SK-N-SH (cell line): ENCODE measurements around the gene TNFSF18. TPM values are rescaled to one million over a fixed set of nuclear protein-coding genes. Genes with fewer than 3 reads are reported as not detected.

Experiments
- CTCF ChIA-PET: fragments of 300-600, 350-600 bp; formaldehyde crosslinking; extraction: SDS; loops from one replicate; lab custom pipeline; 2021; lab: Yijun Ruan, JAX
- POLR2A ChIA-PET: fragments of 350-600 bp; sonication (Branson Sonifier 250); formaldehyde crosslinking; extraction: SDS; loops from one replicate; lab custom pipeline; 2020; ENCODE audit warnings: antibody characterized with exemption, inconsistent platforms; lab: Yijun Ruan, JAX
- DNase-seq: peaks from one replicate; pipeline ENCODE4 v3.0.0; 2012
- H2AFZ ChIP-seq: fragments of 200-600 bp; sonication (generic); 2 replicates; pipeline ENCODE4 v1.8.1; 2016; ENCODE audit warnings: antibody characterized with exemption, mild to moderate bottlenecking, low read depth
- H3F3A ChIP-seq: fragments of 200-600 bp; sonication (generic); replicated peaks from 2 replicates; pipeline ENCODE3; 2016; ENCODE audit warnings: antibody characterized with exemption, mild to moderate bottlenecking; ENCODE audit not compliant: insufficient read depth
- H3K27ac ChIP-seq, 2 experiments: fragments of 200-500 bp in 1 of 2; fragments of 200-600 bp in 1 of 2; sonication (Bioruptor generic) in 1 of 2; sonication (generic), shearing (Covaris generic) in 1 of 2; 2 replicates each; pipeline versions ENCODE4 v1.5.1 to v1.6.1; 2014 to 2016; ENCODE audit warnings: low read depth in 2 of 2, inconsistent platforms in 1 of 2, low read length in 1 of 2, mild to moderate bottlenecking in 1 of 2, mixed read lengths in 1 of 2
- H3K27me3 ChIP-seq: fragments of 200-600 bp; sonication (generic), shearing (Covaris generic); 2 replicates; pipeline ENCODE4 v1.6.1; 2016; ENCODE audit warnings: mixed run types; ENCODE audit not compliant: insufficient read depth
- H3K36me3 ChIP-seq, 2 experiments: fragments of 200-500 bp in 1 of 2; fragments of 200-600 bp in 1 of 2; sonication (Bioruptor generic) in 1 of 2; sonication (generic) in 1 of 2; replicated peaks in 1 of 2; 2 replicates each; pipeline versions ENCODE3 to v1.5.1; 2014 to 2016; ENCODE audit warnings: low read length in 1 of 2, mild to moderate bottlenecking in 1 of 2; ENCODE audit not compliant: insufficient read depth in 2 of 2, control insufficient read depth in 1 of 2
- H3K4me1 ChIP-seq, 2 experiments: fragments of 200-500 bp in 1 of 2; fragments of 200-600 bp in 1 of 2; sonication (Bioruptor generic) in 1 of 2; sonication (generic), shearing (Covaris generic) in 1 of 2; 2 replicates each; pipeline versions ENCODE4 v1.5.1 to v1.6.1; 2014 to 2016; ENCODE audit warnings: low read depth in 1 of 2, low read length in 1 of 2, mixed run types in 1 of 2; ENCODE audit not compliant: insufficient read depth in 2 of 2, control insufficient read depth in 1 of 2
- H3K4me2 ChIP-seq: fragments of 200-600 bp; sonication (generic), shearing (Covaris generic); 2 replicates; pipeline ENCODE4 v1.6.1; 2017; ENCODE audit warnings: mixed run types
- H3K4me3 ChIP-seq, 2 experiments: fragments of 200-500 bp in 1 of 2; fragments of 200-600 bp in 1 of 2; sonication (Bioruptor generic) in 1 of 2; sonication (generic), shearing (Covaris generic) in 1 of 2; 2 replicates each; pipeline versions ENCODE4 v1.5.1 to v1.8.1; 2014 to 2016; ENCODE audit warnings: low read depth in 2 of 2, inconsistent platforms in 1 of 2, low read length in 1 of 2, mild to moderate bottlenecking in 1 of 2, mixed read lengths in 1 of 2, moderate library complexity in 1 of 2
- H3K79me2 ChIP-seq: fragments of 200-600 bp; sonication (generic); 2 replicates; pipeline ENCODE4 v1.8.1; 2017; ENCODE audit warnings: mild to moderate bottlenecking; ENCODE audit not compliant: insufficient read depth
- H3K9ac ChIP-seq: fragments of 200-600 bp; sonication (generic); 2 replicates; pipeline ENCODE4 v1.6.1; 2017; ENCODE audit warnings: mixed run types
- H3K9me2 ChIP-seq: fragments of 200-600 bp; sonication (generic); 2 replicates; pipeline ENCODE4 v1.6.1; 2017; ENCODE audit warnings: mixed run types
- H3K9me3 ChIP-seq: fragments of 200-600 bp; sonication (generic); 2 replicates; pipeline ENCODE4 v1.6.1; 2017; ENCODE audit warnings: mixed run types, mild to moderate bottlenecking, moderate library complexity
- H4K20me1 ChIP-seq: fragments of 200-600 bp; sonication (generic); 2 replicates; pipeline ENCODE4 v1.6.1; 2017; ENCODE audit warnings: mild to moderate bottlenecking, mixed run types; ENCODE audit not compliant: insufficient read depth
- EP300 ChIP-seq, 2 experiments: IDR thresholded peaks; 2 replicates each; pipeline versions ENCODE4 v1.4.0 to v1.6.1; 2012; ENCODE audit warnings: borderline replicate concordance in 1 of 2, low read depth in 1 of 2, low read length in 1 of 2
- FOSL2 ChIP-seq: IDR thresholded peaks from 2 replicates; pipeline ENCODE4 v1.4.0; 2012; ENCODE audit warnings: low read depth, mild to moderate bottlenecking, moderate library complexity, borderline replicate concordance
- JUND ChIP-seq: IDR thresholded peaks from 2 replicates; pipeline ENCODE4 v1.4.0; 2012
- MEF2A ChIP-seq: IDR thresholded peaks from 2 replicates; pipeline ENCODE4 v1.4.0; 2012; ENCODE audit warnings: low read depth, borderline replicate concordance
- NFIC ChIP-seq: IDR thresholded peaks from 2 replicates; pipeline ENCODE4 v1.4.0; 2012; ENCODE audit warnings: borderline replicate concordance
- NRF1 ChIP-seq: IDR thresholded peaks from 2 replicates; pipeline ENCODE4 v1.6.1; 2012; ENCODE audit warnings: low read depth, mild to moderate bottlenecking, low read length
- POLR2AphosphoS5 ChIP-seq: IDR thresholded peaks from 2 replicates; pipeline ENCODE4 v1.6.1; 2012; ENCODE audit warnings: low read depth, low read length
- RFX5 ChIP-seq: IDR thresholded peaks from 2 replicates; pipeline ENCODE4 v1.6.1; 2012; ENCODE audit warnings: mild to moderate bottlenecking, improper control_type of control experiment, low read length
- RXRA ChIP-seq: IDR thresholded peaks from 2 replicates; pipeline ENCODE4 v1.4.0; 2012; ENCODE audit warnings: low read depth, mild to moderate bottlenecking, borderline replicate concordance
- SMC3 ChIP-seq: IDR thresholded peaks from 2 replicates; pipeline ENCODE4 v1.6.1; 2012; ENCODE audit warnings: low read depth, low read length, improper control_type of control experiment
- TCF12 ChIP-seq: IDR thresholded peaks from 2 replicates; pipeline ENCODE4 v1.4.0; 2012
- TEAD4 ChIP-seq: IDR thresholded peaks from 2 replicates; pipeline ENCODE4 v1.4.0; 2012; ENCODE audit warnings: mild to moderate bottlenecking, borderline replicate concordance; ENCODE audit not compliant: insufficient read depth
- YY1 ChIP-seq: IDR thresholded peaks from 2 replicates; pipeline ENCODE4 v1.4.0; 2012; ENCODE audit warnings: low read depth, mild to moderate bottlenecking
- WGBS: methylation state at CpG from one replicate; pipeline ENCODE4 v1.1.6; 2017; ENCODE audit warnings: low lambda C conversion rate; 5-methylcytosine and 5-hydroxymethylcytosine counted together
- polyA plus RNA-seq, 3 experiments: library from polyadenylated mRNA; depleted of rRNA; stranded (reverse); fragments of >200 nt; gene quantifications; 2 replicates each; pipeline ENCODE4 v1.2.3, GENCODE V29; 2012
- TF ChIP-seq, protein P1 (sequence below): IDR thresholded peaks from 2 replicates; pipeline ENCODE4; 2012
- TF ChIP-seq, protein P2 (sequence below): fragments of 150-350 bp; IDR thresholded peaks from 2 replicates; pipeline ENCODE4 v1.6.1; 2016; ENCODE audit warnings: mild to moderate bottlenecking, low read depth, low read length
- TF ChIP-seq, protein P3 (sequence below): IDR thresholded peaks from 2 replicates; pipeline ENCODE4 v1.4.0; 2012; ENCODE audit warnings: low read depth

TNFSF18 gene
- polyA plus RNA-seq, 1 of the 3 experiments (the other 2 are of a cell fraction), result 1.2 TPM

DNA sequence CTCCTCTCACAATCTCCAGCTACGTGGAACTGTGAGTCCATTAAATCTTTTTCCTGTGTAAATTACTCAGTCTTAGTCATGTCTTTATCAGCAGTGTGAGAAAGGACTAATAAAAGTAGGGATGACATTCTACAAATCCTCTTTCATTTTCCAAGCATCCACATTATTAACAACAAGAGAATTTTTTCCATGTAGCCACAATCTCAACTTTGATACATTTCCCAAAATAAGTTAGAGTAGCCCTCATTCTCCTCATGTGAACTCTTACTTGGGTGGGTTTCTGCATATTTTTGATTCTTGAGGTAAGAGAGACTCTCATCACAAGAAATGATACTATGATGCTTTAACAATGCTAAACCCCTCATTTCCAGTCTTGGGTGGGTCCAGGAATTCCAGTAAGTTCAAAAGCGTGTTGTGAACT, 52.8 kb downstream of the TNFSF18 start:
- H3K4me1 ChIP-seq, result no peaks in the 10 kb centered on the region; a peak in 2 of 4 replicates
- H3K4me3 ChIP-seq, result no peak overlapping the region
- 20% methylated on average over 2 of the region's 2 CpGs for WGBS
- H3K27me3 ChIP-seq, result no peaks in the 10 kb centered on the region
- H3K9ac ChIP-seq, result no peak overlapping the region
- no peaks in the 10 kb centered on the region for H3K9me2 ChIP-seq
- POLR2A ChIA-PET, result no interaction called here
- no peaks in the 10 kb centered on the region for H3F3A ChIP-seq
- TF ChIP-seq SMC3 (no peak), YY1 (no peak)
- TF ChIP-seq, protein P1, sequence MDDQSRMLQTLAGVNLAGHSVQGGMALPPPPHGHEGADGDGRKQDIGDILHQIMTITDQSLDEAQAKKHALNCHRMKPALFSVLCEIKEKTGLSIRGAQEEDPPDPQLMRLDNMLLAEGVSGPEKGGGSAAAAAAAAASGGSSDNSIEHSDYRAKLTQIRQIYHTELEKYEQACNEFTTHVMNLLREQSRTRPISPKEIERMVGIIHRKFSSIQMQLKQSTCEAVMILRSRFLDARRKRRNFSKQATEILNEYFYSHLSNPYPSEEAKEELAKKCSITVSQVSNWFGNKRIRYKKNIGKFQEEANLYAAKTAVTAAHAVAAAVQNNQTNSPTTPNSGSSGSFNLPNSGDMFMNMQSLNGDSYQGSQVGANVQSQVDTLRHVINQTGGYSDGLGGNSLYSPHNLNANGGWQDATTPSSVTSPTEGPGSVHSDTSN, result no peak
- TF ChIP-seq, all 33 proteins: peak for 0
- Histone ChIP-seq H3K4me2 (no peak overlapping the region), H4K20me1 (no peaks in the 10 kb centered on the region), H3K27ac (no peak overlapping the region), H3K79me2 (no peaks in the 10 kb centered on the region), H3K36me3 (peaks cover 0 to 4% of the 10 kb centered on the region in 2 experiments), H3K9me3 (peaks cover 11% of the 10 kb centered on the region; the same call in 1 of the 2 replicates), H2AFZ (no peak overlapping the region)
- CTCF ChIA-PET, result no interaction called here
- no peak for DNase-seq

DNA sequence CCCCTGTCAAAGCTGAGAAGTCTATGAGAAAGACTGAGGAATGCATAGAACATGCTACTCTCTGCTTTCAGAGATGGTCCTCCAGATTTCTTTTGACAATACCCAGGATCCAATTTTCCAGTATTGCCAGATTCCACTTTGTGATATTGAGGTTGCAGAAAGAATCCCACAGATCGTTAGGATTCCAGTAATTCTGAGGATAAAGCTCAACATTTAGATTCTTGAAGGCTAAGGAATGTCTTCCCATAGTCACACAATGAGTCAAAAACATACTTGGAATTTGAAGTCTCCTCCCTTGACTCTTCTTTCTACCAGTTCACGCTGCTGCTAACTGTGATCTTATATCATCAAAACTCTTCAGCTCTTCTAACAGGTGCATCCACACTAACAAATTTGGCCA, 57.1 kb downstream of the TNFSF18 start:
- H3K9me2 ChIP-seq, result no peaks in the 10 kb centered on the region
- H3F3A ChIP-seq, result peaks cover 14% of the 10 kb centered on the region
- no peaks in the 10 kb centered on the region for H3K36me3 ChIP-seq
- WGBS, result 19% methylated on average over 2 of the region's 2 CpGs
- DNase-seq, result no peak
- H3K4me2 ChIP-seq, result no peak overlapping the region
- H3K27me3 ChIP-seq, result no peaks in the 10 kb centered on the region
- no peaks in the 10 kb centered on the region for H3K79me2 ChIP-seq
- peaks cover 0 to 5% of the 10 kb centered on the region in 2 experiments; a peak in 2 of 4 replicates for H3K4me1 ChIP-seq
- TF ChIP-seq, protein P2, sequence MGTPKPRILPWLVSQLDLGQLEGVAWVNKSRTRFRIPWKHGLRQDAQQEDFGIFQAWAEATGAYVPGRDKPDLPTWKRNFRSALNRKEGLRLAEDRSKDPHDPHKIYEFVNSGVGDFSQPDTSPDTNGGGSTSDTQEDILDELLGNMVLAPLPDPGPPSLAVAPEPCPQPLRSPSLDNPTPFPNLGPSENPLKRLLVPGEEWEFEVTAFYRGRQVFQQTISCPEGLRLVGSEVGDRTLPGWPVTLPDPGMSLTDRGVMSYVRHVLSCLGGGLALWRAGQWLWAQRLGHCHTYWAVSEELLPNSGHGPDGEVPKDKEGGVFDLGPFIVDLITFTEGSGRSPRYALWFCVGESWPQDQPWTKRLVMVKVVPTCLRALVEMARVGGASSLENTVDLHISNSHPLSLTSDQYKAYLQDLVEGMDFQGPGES, result no peak
- TF ChIP-seq POLR2AphosphoS5 (peak; percentile 59; the same call in 1 of the 2 replicates), RFX5 (no peak), JUND (peak; percentile 70; the same call in 1 of the 2 replicates), EP300 (IDR thresholded peaks at IDR 0.05; ENCODE audit: borderline replicate concordance in 1 of 2, low read depth in 1 of 2, low read length in 1 of 2) (peak in 1 of 2 experiments; percentile 94; a peak in 3 of 4 replicates), FOSL2 (peak; percentile 72; the same call in 1 of the 2 replicates), RXRA (peak; percentile 45; the same call in 1 of the 2 replicates), NRF1 (no peak), MEF2A (no peak), TCF12 (peak; percentile 92), TEAD4 (peak; percentile 94), NFIC (peak; percentile 63)
- TF ChIP-seq, protein P3, sequence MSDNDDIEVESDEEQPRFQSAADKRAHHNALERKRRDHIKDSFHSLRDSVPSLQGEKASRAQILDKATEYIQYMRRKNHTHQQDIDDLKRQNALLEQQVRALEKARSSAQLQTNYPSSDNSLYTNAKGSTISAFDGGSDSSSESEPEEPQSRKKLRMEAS, result peak; percentile 24; the same call in 1 of the 2 replicates
- TF ChIP-seq, protein P1, result peak; percentile 79
- H3K27ac ChIP-seq, result peak overlapping the region; percentile 30 to 96; a peak in 2 of 4 replicates
- no peak overlapping the region for H2AFZ ChIP-seq
- CTCF ChIA-PET, result no interaction called here
- no peak overlapping the region for H3K4me3 ChIP-seq
- no peaks in the 10 kb centered on the region for H4K20me1 ChIP-seq
- POLR2A ChIA-PET, result no interaction called here
- H3K9me3 ChIP-seq, result no peaks in the 10 kb centered on the region
- no peak overlapping the region for H3K9ac ChIP-seq
